ENCODE measurements around the gene BBS7. TPM values are rescaled to one million over a fixed set of nuclear protein-coding genes. Genes with fewer than 3 reads are reported as not detected.

The BBS7 gene
- total and polyA plus RNA-seq, 7 experiments from 2014 or later: 3.7 to 13.1 (median 8.1) TPM

DNA sequence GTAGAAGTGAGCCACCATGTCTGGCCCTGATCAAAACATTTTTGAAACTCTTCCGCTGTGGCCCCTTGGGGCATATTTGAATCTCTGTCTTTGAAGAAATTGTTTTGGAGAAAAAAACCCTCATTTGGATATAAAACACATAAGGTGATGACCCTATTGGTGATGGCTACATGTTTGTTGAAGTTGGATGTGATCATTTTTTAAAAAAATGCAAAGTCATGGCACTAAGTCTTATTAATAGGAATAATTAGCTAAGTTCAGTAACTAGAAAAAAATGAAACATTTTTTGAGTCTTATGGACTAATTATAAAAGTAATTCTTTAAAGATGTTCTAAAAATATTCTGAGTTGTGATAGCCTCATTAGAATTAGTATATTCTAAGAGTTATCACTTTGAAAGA, 17.9 kb upstream of the BBS7 start:
- H3K27ac Mint-ChIP-seq: no peak overlapping the region
- peaks cover 6 to 49% (median 27%) of the 10 kb centered on the region in 5 donors for H3K27me3 Mint-ChIP-seq
- H3K4me3 Mint-ChIP-seq: no peak overlapping the region
- peaks cover 0 to 5% (median 0%) of the 10 kb centered on the region in 7 donors for H3K4me1 Mint-ChIP-seq
- H3K4me1 ChIP-seq (ENCODE audit: control insufficient read depth in 2 of 2, insufficient read depth in 2 of 2, low read length in 2 of 2): no peaks in the 10 kb centered on the region
- no peak for ATAC-seq
- no peak for DNase-seq
- POLR2A ChIA-PET: no interaction called here
- H3K4me3 ChIP-seq (ENCODE audit: low read length): no peak overlapping the region
- H3K9me3 Mint-ChIP-seq: peaks cover 0 to 8% (median 0%) of the 10 kb centered on the region in 11 donors
- no peak overlapping the region for H3K27ac ChIP-seq (ENCODE audit: low read depth, low read length)
- CTCF ChIA-PET: no interaction called here
- H3K36me3 Mint-ChIP-seq: peaks cover 0 to 5% (median 0%) of the 10 kb centered on the region in 5 donors
- intact Hi-C loops (cut with micrococcal nuclease): no loop called here
- H3K36me3 ChIP-seq (ENCODE audit: control insufficient read depth in 2 of 3, insufficient read depth in 3 of 3, low read length in 3 of 3): no peaks in the 10 kb centered on the region
- H3K27me3 ChIP-seq (ENCODE audit: control insufficient read depth in 2 of 2, insufficient read depth in 2 of 2, low read length in 2 of 2): no peaks in the 10 kb centered on the region
- no peaks in the 10 kb centered on the region for H3K9me3 ChIP-seq (ENCODE audit: control insufficient read depth in 2 of 3, low read length in 3 of 3)

DNA sequence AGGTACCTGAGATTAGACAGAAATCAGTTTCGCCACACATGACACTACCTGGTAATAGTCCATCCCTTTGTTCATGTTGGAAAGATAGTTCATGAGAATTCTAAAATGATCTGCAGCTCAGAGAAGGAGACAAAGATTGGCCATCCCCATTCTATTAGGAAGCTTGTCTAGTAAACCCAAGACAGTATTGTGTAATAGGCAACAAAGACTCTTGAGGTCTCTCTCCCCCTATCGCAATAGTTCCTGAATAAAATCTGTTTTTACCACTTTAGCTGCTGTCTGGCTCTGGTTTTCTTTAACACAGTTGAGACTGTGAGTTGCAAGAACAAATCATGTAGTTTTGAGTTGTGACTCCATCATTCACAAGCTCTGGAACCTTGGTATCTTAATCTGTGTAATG, 14.8 kb upstream of the BBS7 start:
- Histone ChIP-seq H3K27me3 (ENCODE audit: control insufficient read depth in 2 of 2, insufficient read depth in 2 of 2, low read length in 2 of 2) (no peaks in the 10 kb centered on the region), H3K27ac (ENCODE audit: low read depth, low read length) (no peak overlapping the region), H3K4me3 (ENCODE audit: low read length) (no peak overlapping the region), H3K36me3 (ENCODE audit: control insufficient read depth in 2 of 3, insufficient read depth in 3 of 3, low read length in 3 of 3) (no peaks in the 10 kb centered on the region), H3K9me3 (ENCODE audit: control insufficient read depth in 2 of 3, low read length in 3 of 3) (no peaks in the 10 kb centered on the region), H3K4me1 (ENCODE audit: control insufficient read depth in 2 of 2, insufficient read depth in 2 of 2, low read length in 2 of 2) (no peaks in the 10 kb centered on the region)
- ChIA-PET POLR2A (interaction anchor here (0.6 kb wide), 1 partner anchor 18 kb away, joined by 3 read pairs; no protein-coding TSS in a partner anchor), CTCF (no interaction called here)
- H3K9me3 Mint-ChIP-seq: peaks cover 0 to 7% (median 0%) of the 10 kb centered on the region in 11 donors
- H3K4me3 Mint-ChIP-seq: no peak overlapping the region
- peaks cover 0 to 5% (median 0%) of the 10 kb centered on the region in 7 donors for H3K4me1 Mint-ChIP-seq
- ATAC-seq (no peak), DNase-seq (no peak)
- no peak overlapping the region for H3K27ac Mint-ChIP-seq
- intact Hi-C loops (cut with micrococcal nuclease): no loop called here
- H3K27me3 Mint-ChIP-seq: peaks cover 15 to 60% (median 43%) of the 10 kb centered on the region in 5 donors
- peaks cover 0 to 5% (median 0%) of the 10 kb centered on the region in 5 donors for H3K36me3 Mint-ChIP-seq

DNA sequence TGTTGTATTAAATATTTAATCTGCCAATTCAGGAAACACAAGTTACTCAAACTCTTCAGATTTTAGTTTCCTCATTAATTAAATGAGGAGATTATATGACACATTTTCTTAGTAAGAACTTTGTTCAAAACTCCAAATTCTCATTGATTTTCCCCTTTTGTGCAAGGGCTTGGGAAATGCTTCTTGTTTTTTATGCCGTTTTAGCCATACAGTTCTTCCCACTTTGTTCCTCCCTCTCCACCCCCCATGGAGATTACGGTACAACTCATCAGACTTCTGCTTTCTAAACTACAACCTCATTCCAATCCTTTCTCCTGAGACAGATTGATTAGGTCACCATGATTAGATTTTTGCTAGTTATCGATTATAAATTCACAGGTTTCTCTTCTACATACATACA, 10.9 kb upstream of the BBS7 start:
- intact Hi-C loops (cut with micrococcal nuclease): no loop called here
- Mint-ChIP-seq H3K36me3 (no peaks in the 10 kb centered on the region), H3K9me3 (no peaks in the 10 kb centered on the region), H3K27ac (no peak overlapping the region), H3K4me1 (peaks cover 0 to 5% (median 0%) of the 10 kb centered on the region in 7 donors), H3K4me3 (no peak overlapping the region), H3K27me3 (peaks cover 26 to 65% (median 39%) of the 10 kb centered on the region in 5 donors)
- H3K9me3 ChIP-seq (ENCODE audit: control insufficient read depth in 2 of 3, low read length in 3 of 3): no peaks in the 10 kb centered on the region
- ChIA-PET POLR2A (no interaction called here), CTCF (no interaction called here)
- no peak for DNase-seq
- no peak for ATAC-seq
- no peak overlapping the region for H3K27ac ChIP-seq (ENCODE audit: low read depth, low read length)
- no peaks in the 10 kb centered on the region for H3K4me1 ChIP-seq (ENCODE audit: control insufficient read depth in 2 of 2, insufficient read depth in 2 of 2, low read length in 2 of 2)
- H3K27me3 ChIP-seq (ENCODE audit: control insufficient read depth in 2 of 2, insufficient read depth in 2 of 2, low read length in 2 of 2): no peaks in the 10 kb centered on the region
- H3K4me3 ChIP-seq (ENCODE audit: low read length): no peak overlapping the region
- no peaks in the 10 kb centered on the region for H3K36me3 ChIP-seq (ENCODE audit: control insufficient read depth in 2 of 3, insufficient read depth in 3 of 3, low read length in 3 of 3)

DNA sequence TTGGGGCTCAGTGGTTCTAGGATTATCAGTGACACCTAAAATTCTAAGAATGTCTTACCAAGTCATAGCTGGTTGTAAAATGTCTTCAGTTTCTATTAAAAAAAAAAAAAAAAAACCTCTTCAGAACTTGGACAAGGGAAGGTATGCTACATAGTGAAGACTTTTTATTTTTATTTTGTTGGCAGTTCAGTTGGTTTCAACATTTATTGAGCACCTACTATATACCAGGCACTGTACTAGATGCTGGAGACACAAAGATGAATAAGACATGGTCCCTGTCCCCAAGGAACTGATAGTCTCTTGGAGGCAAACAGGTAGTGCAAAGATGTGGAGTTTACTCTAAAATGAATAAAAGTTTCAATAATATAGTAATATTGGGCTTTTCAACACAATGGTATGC, 8.9 kb upstream of the BBS7 start:
- Histone ChIP-seq H3K4me1 (ENCODE audit: control insufficient read depth in 2 of 2, insufficient read depth in 2 of 2, low read length in 2 of 2) (no peaks in the 10 kb centered on the region), H3K27ac (ENCODE audit: low read depth, low read length) (no peak overlapping the region), H3K4me3 (ENCODE audit: low read length) (no peak overlapping the region), H3K36me3 (ENCODE audit: control insufficient read depth in 2 of 3, insufficient read depth in 3 of 3, low read length in 3 of 3) (no peaks in the 10 kb centered on the region), H3K27me3 (ENCODE audit: control insufficient read depth in 2 of 2, insufficient read depth in 2 of 2, low read length in 2 of 2) (no peaks in the 10 kb centered on the region), H3K9me3 (ENCODE audit: control insufficient read depth in 2 of 3, low read length in 3 of 3) (no peaks in the 10 kb centered on the region)
- no peak for DNase-seq
- H3K27me3 Mint-ChIP-seq: peaks cover 33 to 61% (median 39%) of the 10 kb centered on the region in 5 donors
- H3K36me3 Mint-ChIP-seq: no peaks in the 10 kb centered on the region
- ChIA-PET CTCF (no interaction called here), POLR2A (no interaction called here)
- no peak overlapping the region for H3K27ac Mint-ChIP-seq
- intact Hi-C loops (cut with micrococcal nuclease): loop anchor here in 1 of 2 donors (10.0 kb wide), 1 partner anchor 836 kb away; no protein-coding TSS in a partner anchor
- H3K9me3 Mint-ChIP-seq: no peaks in the 10 kb centered on the region
- H3K4me3 Mint-ChIP-seq: no peak overlapping the region
- no peaks in the 10 kb centered on the region for H3K4me1 Mint-ChIP-seq
- ATAC-seq: no peak

DNA sequence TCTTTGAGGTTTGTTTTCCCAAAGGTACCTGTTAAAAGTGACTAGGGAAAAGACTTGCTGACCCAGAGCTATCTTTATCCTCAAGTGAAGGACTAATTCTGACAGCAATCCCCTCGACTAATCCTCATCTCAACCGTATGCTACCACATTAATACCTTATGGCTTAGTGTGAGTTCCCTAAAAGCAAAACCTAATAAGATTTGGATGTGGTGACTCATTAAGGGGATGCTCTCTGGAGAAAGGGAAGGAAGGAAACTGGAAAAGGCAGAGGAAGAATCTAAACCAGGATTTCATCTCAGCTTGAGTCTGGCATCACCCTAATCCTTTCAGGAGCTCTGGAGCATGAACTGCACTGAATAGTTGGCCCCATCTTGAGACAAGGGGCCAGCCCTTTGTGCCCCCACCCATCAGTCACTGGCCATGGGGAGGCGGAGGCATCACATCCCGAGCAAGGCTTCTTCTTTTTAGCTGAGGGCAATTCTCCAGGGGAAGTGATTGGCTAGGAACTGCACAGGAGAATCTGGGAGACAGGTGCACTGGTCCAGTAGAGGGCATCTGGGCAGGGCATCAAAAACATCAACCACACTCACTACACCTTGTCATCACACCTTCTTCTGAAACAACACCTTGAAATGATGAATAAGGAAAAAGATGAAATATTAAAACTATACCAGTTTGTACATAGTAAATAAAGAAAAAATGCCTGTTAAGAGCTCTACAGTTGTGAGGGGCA, 6.9 kb upstream of the BBS7 start:
- H3K4me3 ChIP-seq (ENCODE audit: low read length): no peak overlapping the region
- no peaks in the 10 kb centered on the region for H3K4me1 Mint-ChIP-seq
- intact Hi-C loops (cut with micrococcal nuclease): loop anchor here in 1 of 2 donors (10.0 kb wide), 1 partner anchor 838 kb away; no protein-coding TSS in a partner anchor
- no peak for ATAC-seq
- no peaks in the 10 kb centered on the region for H3K36me3 ChIP-seq (ENCODE audit: control insufficient read depth in 2 of 3, insufficient read depth in 3 of 3, low read length in 3 of 3)
- DNase-seq: no peak
- peaks cover 33 to 66% (median 41%) of the 10 kb centered on the region in 5 donors for H3K27me3 Mint-ChIP-seq
- no peaks in the 10 kb centered on the region for H3K9me3 Mint-ChIP-seq
- H3K27ac ChIP-seq (ENCODE audit: low read depth, low read length): no peak overlapping the region
- ChIA-PET POLR2A (interaction anchor here (0.9 kb wide), 1 partner anchor 8 kb away, joined by 4 read pairs; no protein-coding TSS in a partner anchor), CTCF (no interaction called here)
- H3K4me3 Mint-ChIP-seq: no peak overlapping the region
- no peaks in the 10 kb centered on the region for H3K9me3 ChIP-seq (ENCODE audit: control insufficient read depth in 2 of 3, low read length in 3 of 3)
- H3K4me1 ChIP-seq (ENCODE audit: control insufficient read depth in 2 of 2, insufficient read depth in 2 of 2, low read length in 2 of 2): no peaks in the 10 kb centered on the region
- H3K27ac Mint-ChIP-seq: no peak overlapping the region
- H3K27me3 ChIP-seq (ENCODE audit: control insufficient read depth in 2 of 2, insufficient read depth in 2 of 2, low read length in 2 of 2): no peaks in the 10 kb centered on the region
- no peaks in the 10 kb centered on the region for H3K36me3 Mint-ChIP-seq

GRCh38 chr4:121876070-121876469, 5.8 kb upstream of the BBS7 start:
- Mint-ChIP-seq H3K27ac (no peak overlapping the region), H3K9me3 (no peaks in the 10 kb centered on the region), H3K4me3 (no peak overlapping the region), H3K36me3 (no peaks in the 10 kb centered on the region), H3K4me1 (peaks cover 0 to 1% (median under 1%) of the 10 kb centered on the region in 7 donors), H3K27me3 (peaks cover 28 to 61% (median 34%) of the 10 kb centered on the region in 5 donors)
- DNase-seq (no peak), ATAC-seq (no peak)
- intact Hi-C loops (cut with micrococcal nuclease): loop anchor here in 1 of 2 donors (10.0 kb wide), 1 partner anchor 839 kb away; no protein-coding TSS in a partner anchor
- Histone ChIP-seq H3K27ac (ENCODE audit: low read depth, low read length) (no peak overlapping the region), H3K4me1 (ENCODE audit: control insufficient read depth in 2 of 2, insufficient read depth in 2 of 2, low read length in 2 of 2) (no peaks in the 10 kb centered on the region), H3K27me3 (ENCODE audit: control insufficient read depth in 2 of 2, insufficient read depth in 2 of 2, low read length in 2 of 2) (no peaks in the 10 kb centered on the region), H3K9me3 (ENCODE audit: control insufficient read depth in 2 of 3, low read length in 3 of 3) (no peaks in the 10 kb centered on the region), H3K4me3 (ENCODE audit: low read length) (no peak overlapping the region), H3K36me3 (ENCODE audit: control insufficient read depth in 2 of 3, insufficient read depth in 3 of 3, low read length in 3 of 3) (no peaks in the 10 kb centered on the region)
- POLR2A ChIA-PET: no interaction called here
- CTCF ChIA-PET: no interaction called here

- H3K4me3 Mint-ChIP-seq: no peak overlapping the region
- intact Hi-C loops (cut with micrococcal nuclease): loop anchor here in 1 of 2 donors (10.0 kb wide), 1 partner anchor 839 kb away; no protein-coding TSS in a partner anchor
- Histone ChIP-seq H3K36me3 (ENCODE audit: control insufficient read depth in 2 of 3, insufficient read depth in 3 of 3, low read length in 3 of 3) (no peaks in the 10 kb centered on the region), H3K4me1 (ENCODE audit: control insufficient read depth in 2 of 2, insufficient read depth in 2 of 2, low read length in 2 of 2) (peaks cover 0 to 3% of the 10 kb centered on the region in 2 donors), H3K4me3 (ENCODE audit: low read length) (no peak overlapping the region), H3K27ac (ENCODE audit: low read depth, low read length) (no peak overlapping the region), H3K9me3 (ENCODE audit: control insufficient read depth in 2 of 3, low read length in 3 of 3) (no peaks in the 10 kb centered on the region), H3K27me3 (ENCODE audit: control insufficient read depth in 2 of 2, insufficient read depth in 2 of 2, low read length in 2 of 2) (no peaks in the 10 kb centered on the region)
- POLR2A ChIA-PET: no interaction called here
- peaks cover 0 to 5% (median 4%) of the 10 kb centered on the region in 7 donors for H3K4me1 Mint-ChIP-seq
- H3K27me3 Mint-ChIP-seq: peaks cover 26 to 59% (median 31%) of the 10 kb centered on the region in 5 donors
- no peak for DNase-seq
- H3K36me3 Mint-ChIP-seq: no peaks in the 10 kb centered on the region
- no peak overlapping the region for H3K27ac Mint-ChIP-seq
- no peaks in the 10 kb centered on the region for H3K9me3 Mint-ChIP-seq
- CTCF ChIA-PET: no interaction called here
- no peak for ATAC-seq
These were observed 5.4 kb upstream of the BBS7 start for GRCh38 chr4:121875652-121876051.
